NB4 (cell line): Measurements from ENCODE around the gene MARS2.

ENCODE experiments used
- CTCF ChIP-seq: IDR thresholded peaks from one replicate; pipeline ENCODE4 v1.5.1; 2012; ENCODE audit warnings: low read depth, low read length
- POLR2A ChIP-seq: IDR thresholded peaks from 2 replicates; pipeline ENCODE4 v1.6.1; 2011; ENCODE audit warnings: mild to moderate bottlenecking; ENCODE audit not compliant: insufficient read length; ENCODE audit errors: extremely low read depth

GRCh38 chr2:197672371-197672893 is 32.7 kb upstream of the MARS2 start:
- no peak for TF ChIP-seq CTCF
- no peak for TF ChIP-seq POLR2A
